ENCODE measurements around the gene KIF3B.

The KIF3B gene

GRCh38 chr20:32277361-32278198 is at the start of gene KIF3B:
Gene KIF3B, plus strand, starts transcription at chr20:32277651. Its CDS starts 32,127 bp downstream, at chr20:32309778.
- 0 out of 2 replicates have a peak, but pooled peaks cover 6% of the 10 kb centered on the region for H3K27me3 ChIP-seq (ENCODE audit: insufficient read depth, low read length)
- peak within 1 kb of the TSS; percentile 77 for H3K4me3 ChIP-seq (ENCODE audit: low read length)
- H3K4me1 ChIP-seq (ENCODE audit: insufficient read depth, low read length), result no peaks in the 10 kb centered on the region
- H3K9me3 ChIP-seq (ENCODE audit: insufficient read depth, low read depth, low read length), result no peaks in the 10 kb centered on the region
- no peak within 1 kb of the TSS for H3K27ac ChIP-seq (ENCODE audit: low read length)
- H3K36me3 ChIP-seq (ENCODE audit: insufficient read depth, low read depth, low read length), result 0 out of 2 replicates have a peak, but pooled peaks cover 6% of the 10 kb centered on the region
- H3K9ac ChIP-seq (ENCODE audit: low read depth, low read length), result peak within 1 kb of the TSS; percentile 69; the same call in 1 of the 2 replicates

- H3K9ac ChIP-seq (ENCODE audit: low read depth, low read length), result no peak overlapping the region
- H3K4me3 ChIP-seq (ENCODE audit: low read length), result no peak overlapping the region
- H3K9me3 ChIP-seq (ENCODE audit: insufficient read depth, low read depth, low read length), result no peaks in the 10 kb centered on the region
- no peak overlapping the region for H3K27ac ChIP-seq (ENCODE audit: low read length)
- peaks cover 76% of the 10 kb centered on the region for H3K36me3 ChIP-seq (ENCODE audit: insufficient read depth, low read depth, low read length)
- H3K4me1 ChIP-seq (ENCODE audit: insufficient read depth, low read length), result no peaks in the 10 kb centered on the region
- H3K27me3 ChIP-seq (ENCODE audit: insufficient read depth, low read length), result no peaks in the 10 kb centered on the region
These were observed 49.4 kb upstream of the KIF3B start for GRCh38 chr20:32227744-32228688.

- H3K9me3 ChIP-seq (ENCODE audit: insufficient read depth, low read depth, low read length), result no peaks in the 10 kb centered on the region
- H3K27ac ChIP-seq (ENCODE audit: low read length), result no peak overlapping the region
- H3K36me3 ChIP-seq (ENCODE audit: insufficient read depth, low read depth, low read length), result peaks cover 79% of the 10 kb centered on the region
- H3K4me1 ChIP-seq (ENCODE audit: insufficient read depth, low read length), result no peaks in the 10 kb centered on the region
- no peaks in the 10 kb centered on the region for H3K27me3 ChIP-seq (ENCODE audit: insufficient read depth, low read length)
- H3K4me3 ChIP-seq (ENCODE audit: low read length), result no peak overlapping the region
- H3K9ac ChIP-seq (ENCODE audit: low read depth, low read length), result no peak overlapping the region
These were observed 48.2 kb upstream of the KIF3B start for GRCh38 chr20:32229251-32229747.

GRCh38 chr20:32230707-32231106 is 46.7 kb upstream of the KIF3B start:
- no peaks in the 10 kb centered on the region for H3K9me3 ChIP-seq (ENCODE audit: insufficient read depth, low read depth, low read length)
- no peaks in the 10 kb centered on the region for H3K27me3 ChIP-seq (ENCODE audit: insufficient read depth, low read length)
- no peak overlapping the region for H3K9ac ChIP-seq (ENCODE audit: low read depth, low read length)
- H3K4me1 ChIP-seq (ENCODE audit: insufficient read depth, low read length), result no peaks in the 10 kb centered on the region
- peaks cover 88% of the 10 kb centered on the region for H3K36me3 ChIP-seq (ENCODE audit: insufficient read depth, low read depth, low read length)
- H3K4me3 ChIP-seq (ENCODE audit: low read length), result no peak overlapping the region
- no peak overlapping the region for H3K27ac ChIP-seq (ENCODE audit: low read length)

- no peaks in the 10 kb centered on the region for H3K9me3 ChIP-seq (ENCODE audit: insufficient read depth, low read depth, low read length)
- no peak overlapping the region for H3K9ac ChIP-seq (ENCODE audit: low read depth, low read length)
- peaks cover 89% of the 10 kb centered on the region for H3K36me3 ChIP-seq (ENCODE audit: insufficient read depth, low read depth, low read length)
- H3K4me3 ChIP-seq (ENCODE audit: low read length), result no peak overlapping the region
- H3K27me3 ChIP-seq (ENCODE audit: insufficient read depth, low read length), result no peaks in the 10 kb centered on the region
- no peak overlapping the region for H3K27ac ChIP-seq (ENCODE audit: low read length)
- H3K4me1 ChIP-seq (ENCODE audit: insufficient read depth, low read length), result no peaks in the 10 kb centered on the region
These were observed 46.2 kb upstream of the KIF3B start for GRCh38 chr20:32231245-32231644.

- H3K9me3 ChIP-seq (ENCODE audit: insufficient read depth, low read depth, low read length), result no peaks in the 10 kb centered on the region
- H3K4me3 ChIP-seq (ENCODE audit: low read length), result no peak overlapping the region
- no peak overlapping the region for H3K27ac ChIP-seq (ENCODE audit: low read length)
- no peaks in the 10 kb centered on the region for H3K4me1 ChIP-seq (ENCODE audit: insufficient read depth, low read length)
- H3K9ac ChIP-seq (ENCODE audit: low read depth, low read length), result no peak overlapping the region
- peaks cover 84% of the 10 kb centered on the region for H3K36me3 ChIP-seq (ENCODE audit: insufficient read depth, low read depth, low read length)
- no peaks in the 10 kb centered on the region for H3K27me3 ChIP-seq (ENCODE audit: insufficient read depth, low read length)
These were observed 45.6 kb upstream of the KIF3B start for GRCh38 chr20:32231847-32232246.

GRCh38 chr20:32232326-32232886 is 45.0 kb upstream of the KIF3B start:
- Histone ChIP-seq H3K36me3 (ENCODE audit: insufficient read depth, low read depth, low read length) (peaks cover 82% of the 10 kb centered on the region), H3K27ac (ENCODE audit: low read length) (no peak overlapping the region), H3K4me1 (ENCODE audit: insufficient read depth, low read length) (no peaks in the 10 kb centered on the region), H3K4me3 (ENCODE audit: low read length) (no peak overlapping the region), H3K27me3 (ENCODE audit: insufficient read depth, low read length) (no peaks in the 10 kb centered on the region), H3K9me3 (ENCODE audit: insufficient read depth, low read depth, low read length) (no peaks in the 10 kb centered on the region), H3K9ac (ENCODE audit: low read depth, low read length) (no peak overlapping the region)

GRCh38 chr20:32233286-32233685 is 44.2 kb upstream of the KIF3B start:
- no peak overlapping the region for H3K4me3 ChIP-seq (ENCODE audit: low read length)
- H3K27me3 ChIP-seq (ENCODE audit: insufficient read depth, low read length), result no peaks in the 10 kb centered on the region
- peaks cover 75% of the 10 kb centered on the region for H3K36me3 ChIP-seq (ENCODE audit: insufficient read depth, low read depth, low read length)
- no peak overlapping the region for H3K9ac ChIP-seq (ENCODE audit: low read depth, low read length)
- H3K9me3 ChIP-seq (ENCODE audit: insufficient read depth, low read depth, low read length), result no peaks in the 10 kb centered on the region
- H3K27ac ChIP-seq (ENCODE audit: low read length), result no peak overlapping the region
- H3K4me1 ChIP-seq (ENCODE audit: insufficient read depth, low read length), result no peaks in the 10 kb centered on the region

- Histone ChIP-seq H3K9me3 (ENCODE audit: insufficient read depth, low read depth, low read length) (no peaks in the 10 kb centered on the region), H3K27ac (ENCODE audit: low read length) (no peak overlapping the region), H3K9ac (ENCODE audit: low read depth, low read length) (no peak overlapping the region), H3K27me3 (ENCODE audit: insufficient read depth, low read length) (no peaks in the 10 kb centered on the region), H3K36me3 (ENCODE audit: insufficient read depth, low read depth, low read length) (peaks cover 65% of the 10 kb centered on the region), H3K4me3 (ENCODE audit: low read length) (no peak overlapping the region), H3K4me1 (ENCODE audit: insufficient read depth, low read length) (no peaks in the 10 kb centered on the region)
These were observed 43.2 kb upstream of the KIF3B start for GRCh38 chr20:32234135-32234808.

- Histone ChIP-seq H3K4me3 (ENCODE audit: low read length) (no peak overlapping the region), H3K27me3 (ENCODE audit: insufficient read depth, low read length) (no peaks in the 10 kb centered on the region), H3K9ac (ENCODE audit: low read depth, low read length) (no peak overlapping the region), H3K36me3 (ENCODE audit: insufficient read depth, low read depth, low read length) (peaks cover 59% of the 10 kb centered on the region), H3K27ac (ENCODE audit: low read length) (no peak overlapping the region), H3K9me3 (ENCODE audit: insufficient read depth, low read depth, low read length) (no peaks in the 10 kb centered on the region), H3K4me1 (ENCODE audit: insufficient read depth, low read length) (peaks cover 8% of the 10 kb centered on the region; the same call in 1 of the 2 replicates)
These were observed 42.0 kb upstream of the KIF3B start for GRCh38 chr20:32235331-32236047.

Data from iPS-20b (cell line).